HFFc6 (cell line): Measurements from ENCODE around the gene NUP133. TPM values are rescaled to one million over a fixed set of nuclear protein-coding genes. Genes with fewer than 3 reads are reported as not detected.

ENCODE experiments used
- DNase-seq: peaks from one replicate; pipeline ENCODE4 v3.0.0-alpha.2; 2018
- H3K27ac Mint-ChIP-seq: 2 replicates; pipeline ENCODE4 v1.8.0; 2020; ENCODE audit warnings: mild to moderate bottlenecking, mixed read lengths
- H3K27me3 Mint-ChIP-seq: 2 replicates; pipeline ENCODE4 v1.8.0; 2021; ENCODE audit warnings: mild to moderate bottlenecking, moderate library complexity, mixed read lengths; ENCODE audit not compliant: insufficient read depth
- H3K36me3 Mint-ChIP-seq: 2 replicates; pipeline ENCODE4 v1.8.0; 2021; ENCODE audit warnings: low read depth, mixed read lengths
- H3K4me1 Mint-ChIP-seq: 2 replicates; pipeline ENCODE4 v1.8.0; 2020; ENCODE audit warnings: low read depth, mixed read lengths
- H3K4me3 Mint-ChIP-seq: 2 replicates; pipeline ENCODE4 v1.8.0; 2020; ENCODE audit warnings: mild to moderate bottlenecking, moderate library complexity, mixed read lengths
- H3K9me3 Mint-ChIP-seq: 2 replicates; pipeline ENCODE4 v1.8.0; 2020; ENCODE audit warnings: mild to moderate bottlenecking, mixed read lengths
- total RNA-seq, 6 experiments: library from RNA; stranded (reverse); fragmentation: NEBNext Ultra II Directional; extraction: Animal tissue kit (Norgen Biotek cat#: 25700); gene quantifications; 2 replicates in 1 of 6; 3 replicates in 5 of 6; pipeline ENCODE4 v1.2.3, GENCODE V29; 2021
- TF ChIP-seq, protein P1 (sequence below): fragments of 200-600 bp; sonication (generic); IDR thresholded peaks from 2 replicates; pipeline ENCODE4 v1.5.0; 2021; ENCODE audit warnings: antibody characterized with exemption, mild to moderate bottlenecking

NUP133 gene
- total RNA-seq, 6 experiments from 2014 or later = 34.3 to 42.8 (median 36.0) TPM

GRCh38 chr1:229437443-229437842 is 70.7 kb downstream of the NUP133 start:
- TF ChIP-seq, protein P1, sequence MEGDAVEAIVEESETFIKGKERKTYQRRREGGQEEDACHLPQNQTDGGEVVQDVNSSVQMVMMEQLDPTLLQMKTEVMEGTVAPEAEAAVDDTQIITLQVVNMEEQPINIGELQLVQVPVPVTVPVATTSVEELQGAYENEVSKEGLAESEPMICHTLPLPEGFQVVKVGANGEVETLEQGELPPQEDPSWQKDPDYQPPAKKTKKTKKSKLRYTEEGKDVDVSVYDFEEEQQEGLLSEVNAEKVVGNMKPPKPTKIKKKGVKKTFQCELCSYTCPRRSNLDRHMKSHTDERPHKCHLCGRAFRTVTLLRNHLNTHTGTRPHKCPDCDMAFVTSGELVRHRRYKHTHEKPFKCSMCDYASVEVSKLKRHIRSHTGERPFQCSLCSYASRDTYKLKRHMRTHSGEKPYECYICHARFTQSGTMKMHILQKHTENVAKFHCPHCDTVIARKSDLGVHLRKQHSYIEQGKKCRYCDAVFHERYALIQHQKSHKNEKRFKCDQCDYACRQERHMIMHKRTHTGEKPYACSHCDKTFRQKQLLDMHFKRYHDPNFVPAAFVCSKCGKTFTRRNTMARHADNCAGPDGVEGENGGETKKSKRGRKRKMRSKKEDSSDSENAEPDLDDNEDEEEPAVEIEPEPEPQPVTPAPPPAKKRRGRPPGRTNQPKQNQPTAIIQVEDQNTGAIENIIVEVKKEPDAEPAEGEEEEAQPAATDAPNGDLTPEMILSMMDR = no peak
- H3K36me3 Mint-ChIP-seq = peaks cover 16% of the 10 kb centered on the region
- peaks cover 20% of the 10 kb centered on the region for H3K4me1 Mint-ChIP-seq
- no peak overlapping the region for H3K27ac Mint-ChIP-seq
- DNase-seq = no peak
- H3K9me3 Mint-ChIP-seq = no peaks in the 10 kb centered on the region
- H3K4me3 Mint-ChIP-seq = no peak overlapping the region
- H3K27me3 Mint-ChIP-seq = peaks cover 25% of the 10 kb centered on the region

- Mint-ChIP-seq H3K4me1 (peaks cover 14% of the 10 kb centered on the region), H3K36me3 (peaks cover 21% of the 10 kb centered on the region), H3K27me3 (peaks cover 27% of the 10 kb centered on the region), H3K9me3 (peaks cover 3% of the 10 kb centered on the region), H3K4me3 (no peak overlapping the region), H3K27ac (no peak overlapping the region)
- DNase-seq = no peak
- TF ChIP-seq, protein P1 = no peak
These were observed 71.9 kb downstream of the NUP133 start for GRCh38 chr1:229436201-229436600.

- no peak overlapping the region for H3K27ac Mint-ChIP-seq
- H3K9me3 Mint-ChIP-seq = peaks cover 5% of the 10 kb centered on the region
- TF ChIP-seq, protein P1 = no peak
- H3K27me3 Mint-ChIP-seq = peaks cover 41% of the 10 kb centered on the region
- H3K4me1 Mint-ChIP-seq = peaks cover 6% of the 10 kb centered on the region
- H3K36me3 Mint-ChIP-seq = peaks cover 17% of the 10 kb centered on the region
- DNase-seq = no peak
- no peak overlapping the region for H3K4me3 Mint-ChIP-seq
These were observed 73.5 kb downstream of the NUP133 start for GRCh38 chr1:229434641-229435051.

DNA sequence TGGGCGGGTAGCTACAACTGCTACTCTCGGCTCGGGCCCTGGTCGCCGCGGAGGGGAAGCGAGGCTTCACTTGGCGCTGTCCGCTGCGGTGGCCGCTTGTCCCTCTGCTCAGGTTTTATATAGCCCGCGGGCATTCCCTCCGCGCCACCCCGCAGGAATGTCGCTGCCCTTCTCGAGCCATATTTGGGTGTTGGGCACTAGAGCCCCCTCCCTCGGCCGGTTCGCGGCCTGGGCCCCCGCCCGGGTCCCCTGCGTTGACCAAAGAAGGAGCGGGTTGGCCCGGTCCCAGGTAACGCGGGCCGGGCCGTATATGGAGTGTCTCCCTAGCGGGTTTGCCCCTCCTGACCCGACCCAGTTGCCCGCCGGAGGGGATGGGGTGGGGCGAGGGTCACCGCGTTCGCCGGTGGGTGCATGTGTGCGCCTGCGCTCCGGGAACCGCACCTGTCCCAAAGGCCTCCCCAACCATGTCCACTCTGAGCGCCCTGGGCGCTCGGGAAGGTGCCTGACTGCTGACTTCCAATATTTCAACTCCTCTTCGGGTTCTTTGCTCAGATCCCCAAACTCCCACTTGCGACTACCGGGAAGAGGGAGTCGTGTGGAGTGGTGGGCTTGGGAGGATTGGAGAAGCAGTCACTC is 74.0 kb downstream of the NUP133 start, which contains the start of gene ACTA1:
TSS of gene ACTA1 (minus strand) at position 90 of the 636 bp plus-strand sequence. CDS start 979 bp downstream, outside the sequence.
- H3K4me3 Mint-ChIP-seq = no peak within 1 kb of the TSS
- no peak within 1 kb of the TSS for H3K27ac Mint-ChIP-seq
- no peak for DNase-seq
- TF ChIP-seq, protein P1 = no peak
- H3K4me1 Mint-ChIP-seq = peaks cover 6% of the 10 kb centered on the region
- H3K36me3 Mint-ChIP-seq = peaks cover 17% of the 10 kb centered on the region
- H3K9me3 Mint-ChIP-seq = peaks cover 5% of the 10 kb centered on the region
- H3K27me3 Mint-ChIP-seq = peaks cover 41% of the 10 kb centered on the region

- no peak overlapping the region for H3K27ac Mint-ChIP-seq
- H3K9me3 Mint-ChIP-seq = peaks cover 5% of the 10 kb centered on the region
- no peak overlapping the region for H3K4me3 Mint-ChIP-seq
- TF ChIP-seq, protein P1 = no peak
- peaks cover 43% of the 10 kb centered on the region for H3K27me3 Mint-ChIP-seq
- peaks cover 6% of the 10 kb centered on the region for H3K4me1 Mint-ChIP-seq
- peaks cover 17% of the 10 kb centered on the region for H3K36me3 Mint-ChIP-seq
- DNase-seq = no peak
These were observed 74.7 kb downstream of the NUP133 start for GRCh38 chr1:229433364-229434004.
